Endothelial cell of umbilical vein (primary cell): ENCODE measurements around the gene AKAP8. TPM values are rescaled to one million over a fixed set of nuclear protein-coding genes. Genes with fewer than 3 reads are reported as not detected.

Experiments used
- BruUV-seq: library from RNA; stranded (reverse); fragments of 400-500 nt; replicated peaks from 2 replicates; lab custom pipeline; 2021; lab: Mats Ljungman, UMichigan
- CTCF ChIA-PET: fragments of 300-600, 350-600 bp; sonication (Branson Sonifier 250); formaldehyde crosslinking; loops from one replicate; lab custom pipeline; 2021; ENCODE audit warnings: antibody characterized with exemption, inconsistent platforms; lab: Charles Lee
- POLR2A ChIA-PET: fragments of 300-600, 350-600 bp; sonication (Branson Sonifier 250); formaldehyde crosslinking; loops from one replicate; lab custom pipeline; 2021; ENCODE audit warnings: antibody characterized with exemption, inconsistent platforms; lab: Charles Lee
- DNase-seq: peaks from one replicate; pipeline ENCODE4 v3.0.0-alpha.2; 2011; ENCODE audit warnings: low read depth, low spot score
- FAIRE-seq: peaks from 2 replicates; lab custom pipeline; 2011; peaks lifted over from hg19 to GRCh38; lab: Jason Lieb, UNC
- H2AFZ ChIP-seq: 2 replicates; pipeline ENCODE4 v1.6.0; 2012; ENCODE audit warnings: low read depth, low read length, control low read depth, inconsistent platforms
- H3K27ac ChIP-seq: 2 replicates; pipeline ENCODE4 v1.5.1; 2011; ENCODE audit warnings: low read depth, mild to moderate bottlenecking, control low read depth, low read length, moderate library complexity; ENCODE audit not compliant: insufficient read depth
- H3K27me3 ChIP-seq, 2 experiments: 2 replicates each; pipeline versions ENCODE4 v1.6.0 to v1.6.1; 2011; ENCODE audit warnings: low read length in 2 of 2, mixed read lengths in 1 of 2; ENCODE audit not compliant: control insufficient read depth in 2 of 2, insufficient read depth in 2 of 2
- H3K36me3 ChIP-seq, 2 experiments: 2 replicates in 1 of 2; 3 replicates in 1 of 2; pipeline ENCODE4 v1.5.1; 2011; ENCODE audit warnings: low read length in 2 of 2, mild to moderate bottlenecking in 1 of 2, moderate library complexity in 1 of 2; ENCODE audit not compliant: control insufficient read depth in 2 of 2, insufficient read depth in 2 of 2; ENCODE audit errors: extremely low read depth in 1 of 2
- H3K4me1 ChIP-seq: 3 replicates; pipeline ENCODE4 v1.5.1; 2011; ENCODE audit warnings: mild to moderate bottlenecking, low read length; ENCODE audit not compliant: control insufficient read depth, insufficient read depth; ENCODE audit errors: extremely low read depth
- H3K4me2 ChIP-seq: 2 replicates; pipeline ENCODE4 v1.6.1; 2011; ENCODE audit warnings: low read length, control low read depth, mixed read lengths; ENCODE audit not compliant: insufficient read depth
- H3K4me3 ChIP-seq, 3 experiments: fragments of 200-600 bp in 1 of 3; sonication (generic), shearing (Covaris generic) in 1 of 3; replicated peaks in 1 of 3; 2 replicates each; pipeline ENCODE4 v1.5.1; 2011 to 2016; ENCODE audit warnings: control low read depth in 3 of 3, low read length in 3 of 3, mild to moderate bottlenecking in 2 of 3, inconsistent platforms in 1 of 3, low read depth in 1 of 3, moderate library complexity in 1 of 3; ENCODE audit not compliant: insufficient read depth in 1 of 3
- H3K79me2 ChIP-seq: 2 replicates; pipeline ENCODE4 v1.6.0; 2012; ENCODE audit warnings: low read length, inconsistent platforms; ENCODE audit not compliant: control insufficient read depth, insufficient read depth
- H3K9ac ChIP-seq: replicated peaks from 2 replicates; pipeline ENCODE3; 2011; ENCODE audit warnings: low read length, control low read depth; ENCODE audit not compliant: insufficient read depth; ENCODE audit errors: extremely low read depth
- H3K9me1 ChIP-seq: replicated peaks from 3 replicates; pipeline ENCODE4 v1.6.0; 2011; ENCODE audit warnings: mild to moderate bottlenecking, low read length; ENCODE audit not compliant: control insufficient read depth, insufficient read depth; ENCODE audit errors: extremely low read depth
- H3K9me3 ChIP-seq: replicated peaks from 2 replicates; pipeline ENCODE4 v1.5.1; 2012; ENCODE audit warnings: low read length, inconsistent platforms; ENCODE audit not compliant: control insufficient read depth, insufficient read depth
- H4K20me1 ChIP-seq: replicated peaks from 2 replicates; pipeline ENCODE3; 2011; ENCODE audit warnings: mild to moderate bottlenecking, low read length; ENCODE audit not compliant: control insufficient read depth, insufficient read depth; ENCODE audit errors: extremely low read depth
- EZH2 ChIP-seq: IDR thresholded peaks from 2 replicates; pipeline ENCODE4 v1.6.1; 2012; ENCODE audit warnings: borderline replicate concordance, low read depth, mild to moderate bottlenecking, moderate library complexity, low read length, inconsistent platforms; ENCODE audit not compliant: severe bottlenecking
- FOS ChIP-seq: IDR thresholded peaks from 2 replicates; pipeline ENCODE4 v1.6.1; 2011; ENCODE audit warnings: mild to moderate bottlenecking, low read length, moderate library complexity, borderline replicate concordance; ENCODE audit not compliant: insufficient read depth
- GATA2 ChIP-seq: IDR thresholded peaks from 2 replicates; pipeline ENCODE4 v1.7.0; 2011; ENCODE audit warnings: low read depth, mild to moderate bottlenecking, moderate library complexity, mixed read lengths, low read length; ENCODE audit not compliant: insufficient read length, insufficient read depth
- JUN ChIP-seq: IDR thresholded peaks from 2 replicates; pipeline ENCODE4 v1.6.1; 2011; ENCODE audit warnings: borderline replicate concordance, low read depth; ENCODE audit not compliant: insufficient read length, insufficient read depth
- MYC ChIP-seq: IDR thresholded peaks from one replicate; pipeline ENCODE4 v1.6.1; 2011; ENCODE audit warnings: mild to moderate bottlenecking, low read depth, low read length
- POLR2A ChIP-seq: IDR thresholded peaks from 2 replicates; pipeline ENCODE4 v1.6.1; 2012; ENCODE audit warnings: low read depth, mild to moderate bottlenecking, control low read depth, low read length
- POLR2AphosphoS5 ChIP-seq: IDR thresholded peaks from 2 replicates; pipeline ENCODE4 v1.6.1; 2012; ENCODE audit warnings: low read depth, mild to moderate bottlenecking, control low read depth, low read length, moderate library complexity; ENCODE audit not compliant: insufficient read depth
- dilution Hi-C: fragments of 300-500 bp; cut with MboI; formaldehyde crosslinking; loops from one replicate; pipeline ENCODE4 v1.15.0; 2019; ENCODE audit warnings: low sequenced_read_pairs; ENCODE audit not compliant: extremely low pct_ligation_motif_present
- intact Hi-C: fragments of 100-400 bp; cut with micrococcal nuclease; formaldehyde crosslinking; loops from one replicate; pipeline ENCODE4 v1.10.0; 2022
- polyA plus RNA-seq, 4 experiments: library from polyadenylated mRNA; depleted of rRNA in 3 of 4; stranded (reverse) in 3 of 4; unstranded in 1 of 4; fragments of >200 nt; gene quantifications; 2 replicates each; pipeline versions ENCODE4 v1.2.1 to v1.2.3, GENCODE V29; 2011 to 2012; ENCODE audit warnings: missing spikeins in 1 of 4
- total RNA-seq: library from RNA; stranded (reverse); gene quantifications from 2 replicates; pipeline ENCODE4 v1.2.3, GENCODE V29; 2021
- TF ChIP-seq, protein P1 (sequence below): IDR thresholded peaks from 2 replicates; pipeline ENCODE4 v1.6.1; 2011; ENCODE audit not compliant: insufficient read depth, insufficient read length
- TF ChIP-seq, protein P2 (sequence below), 2 donors: IDR thresholded peaks; 1 replicate in 1 of 2; 2 replicates in 1 of 2; pipeline ENCODE4 v1.5.1; 2011; ENCODE audit warnings: low read length in 2 of 2, mild to moderate bottlenecking in 2 of 2, moderate library complexity in 2 of 2, control low read depth in 1 of 2, inconsistent platforms in 1 of 2, low read depth in 1 of 2; ENCODE audit not compliant: insufficient read depth in 1 of 2; ENCODE audit errors: extremely low read depth in 1 of 2

The AKAP8 gene
- total and polyA plus RNA-seq, 2 donors (not counting 3 experiments of a cell fraction or from before 2014, with no cell fraction given), result 16.4 to 44.1 TPM

DNA sequence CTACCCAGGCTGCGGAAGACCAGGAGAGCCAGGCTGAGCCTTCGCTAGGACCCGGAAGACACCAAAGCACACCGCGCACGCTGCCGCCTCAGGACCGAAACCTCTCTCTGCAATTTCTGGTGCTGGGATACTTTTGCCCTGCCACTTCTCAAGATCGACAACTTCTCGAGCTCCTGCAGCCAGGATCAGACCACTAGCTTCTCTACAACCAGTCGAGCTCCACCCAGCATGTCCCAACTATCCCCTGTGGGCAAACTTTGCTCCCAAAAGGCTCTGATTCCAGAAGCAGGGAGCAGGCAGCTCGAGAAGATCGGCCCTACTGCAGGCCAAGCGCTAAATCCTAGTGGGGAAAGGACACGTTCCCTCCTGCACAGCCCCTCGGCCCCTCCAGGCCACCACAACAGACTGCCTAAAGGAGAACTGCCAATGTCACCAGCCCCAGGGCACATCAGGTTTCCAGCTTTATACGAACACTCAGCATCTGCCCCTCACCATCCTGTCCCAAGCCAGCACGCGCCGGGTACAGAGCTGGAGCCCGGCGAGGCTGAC is 979 bp downstream of the AKAP8 start:
- FAIRE-seq (peak; percentile 90), DNase-seq (peak; percentile 43)
- peak overlapping the region; percentile 94 for H3K9ac ChIP-seq
- H3K4me2 ChIP-seq, result peak overlapping the region; percentile 86
- intact Hi-C loops (loop anchor here (1.0 to 5.0 kb wide), 6 partner anchors 41 to 271 kb away; partner anchors contain the start of gene SYDE1), dilution Hi-C loops (no loop called here)
- no peaks in the 10 kb centered on the region for H3K27me3 ChIP-seq
- TF ChIP-seq FOS (no peak), POLR2AphosphoS5 (peak; percentile 24)
- ChIA-PET CTCF (interaction anchor here (1.0 to 3.5 kb wide), 8 partner anchors 13 to 277 kb away, joined by 3 to 32 read pairs (median 5); partner anchors contain the start of gene AKAP8L), POLR2A (interaction anchor here (0.7 to 3.1 kb wide), 3 partner anchors 41 to 145 kb away, joined by 3 to 12 read pairs (median 4); partner anchors contain the start of gene AKAP8L)
- peaks cover 0 to 3% of the 10 kb centered on the region in 2 experiments for H3K36me3 ChIP-seq
- no peaks in the 10 kb centered on the region for H3K9me1 ChIP-seq
- H3K27ac ChIP-seq, result peak overlapping the region; percentile 85
- peaks cover 20% of the 10 kb centered on the region for H3K4me1 ChIP-seq
- TSS peak; percentile 28 for BruUV-seq
- peak overlapping the region; percentile 82 to 90 (median 85) for H3K4me3 ChIP-seq
- no peaks in the 10 kb centered on the region for H3K9me3 ChIP-seq
- H2AFZ ChIP-seq, result peak overlapping the region; percentile 39
- H3K79me2 ChIP-seq, result peaks cover 53% of the 10 kb centered on the region
- H4K20me1 ChIP-seq, result no peaks in the 10 kb centered on the region

DNA sequence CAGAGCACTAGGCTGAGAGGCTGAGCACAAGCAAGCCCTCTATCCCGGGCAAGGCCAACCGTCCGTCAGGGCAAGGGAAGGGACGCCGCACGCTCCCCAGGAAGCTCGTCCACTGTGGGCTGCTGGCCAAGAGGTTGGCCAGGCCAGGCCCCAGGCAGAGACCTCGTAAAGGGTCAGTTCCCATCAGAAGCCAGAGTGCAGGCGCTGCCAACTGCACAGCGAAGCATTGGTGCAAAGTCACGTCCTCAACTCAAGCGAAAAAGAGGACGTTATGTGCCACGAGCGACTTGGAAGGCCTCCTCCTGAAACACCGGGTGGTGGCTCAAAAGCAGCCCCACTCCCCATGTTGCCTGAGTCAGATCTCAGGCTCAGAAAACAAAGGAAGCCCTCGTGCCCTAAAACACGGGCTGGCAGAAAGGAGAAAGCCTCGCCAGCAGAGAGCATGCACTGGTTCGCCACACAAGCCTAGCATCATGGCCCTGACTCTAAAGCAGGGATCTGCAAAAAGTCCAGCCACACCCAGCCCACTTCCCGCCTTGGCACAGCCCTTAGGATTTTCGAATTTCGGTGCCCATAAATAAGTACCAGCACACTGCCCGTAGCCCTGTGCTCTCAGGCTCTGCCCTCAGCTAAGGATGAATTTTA is 4.7 kb downstream of the AKAP8 start:
- Histone ChIP-seq H2AFZ (no peak overlapping the region), H3K9me3 (no peaks in the 10 kb centered on the region), H3K27me3 (no peaks in the 10 kb centered on the region), H3K9ac (no peak overlapping the region), H3K79me2 (peaks cover 63% of the 10 kb centered on the region), H3K4me2 (no peak overlapping the region), H3K4me1 (peaks cover 17% of the 10 kb centered on the region), H3K27ac (no peak overlapping the region), H3K4me3 (no peak overlapping the region), H4K20me1 (no peaks in the 10 kb centered on the region), H3K9me1 (no peaks in the 10 kb centered on the region), H3K36me3 (peaks cover 7 to 22% of the 10 kb centered on the region in 2 experiments)
- ChIA-PET CTCF (no interaction called here), POLR2A (no interaction called here)
- intact Hi-C loops, result loop anchor here (5.0 kb wide), 1 partner anchor 268 kb away; the partner anchor contains the start of gene SYDE1
- DNase-seq (peak; percentile 29), FAIRE-seq (peak; percentile 21)
- TF ChIP-seq, protein P1, sequence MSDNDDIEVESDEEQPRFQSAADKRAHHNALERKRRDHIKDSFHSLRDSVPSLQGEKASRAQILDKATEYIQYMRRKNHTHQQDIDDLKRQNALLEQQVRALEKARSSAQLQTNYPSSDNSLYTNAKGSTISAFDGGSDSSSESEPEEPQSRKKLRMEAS, result no peak
- no peak for TF ChIP-seq EZH2
- no peak for TF ChIP-seq POLR2AphosphoS5
- TF ChIP-seq, protein P2, sequence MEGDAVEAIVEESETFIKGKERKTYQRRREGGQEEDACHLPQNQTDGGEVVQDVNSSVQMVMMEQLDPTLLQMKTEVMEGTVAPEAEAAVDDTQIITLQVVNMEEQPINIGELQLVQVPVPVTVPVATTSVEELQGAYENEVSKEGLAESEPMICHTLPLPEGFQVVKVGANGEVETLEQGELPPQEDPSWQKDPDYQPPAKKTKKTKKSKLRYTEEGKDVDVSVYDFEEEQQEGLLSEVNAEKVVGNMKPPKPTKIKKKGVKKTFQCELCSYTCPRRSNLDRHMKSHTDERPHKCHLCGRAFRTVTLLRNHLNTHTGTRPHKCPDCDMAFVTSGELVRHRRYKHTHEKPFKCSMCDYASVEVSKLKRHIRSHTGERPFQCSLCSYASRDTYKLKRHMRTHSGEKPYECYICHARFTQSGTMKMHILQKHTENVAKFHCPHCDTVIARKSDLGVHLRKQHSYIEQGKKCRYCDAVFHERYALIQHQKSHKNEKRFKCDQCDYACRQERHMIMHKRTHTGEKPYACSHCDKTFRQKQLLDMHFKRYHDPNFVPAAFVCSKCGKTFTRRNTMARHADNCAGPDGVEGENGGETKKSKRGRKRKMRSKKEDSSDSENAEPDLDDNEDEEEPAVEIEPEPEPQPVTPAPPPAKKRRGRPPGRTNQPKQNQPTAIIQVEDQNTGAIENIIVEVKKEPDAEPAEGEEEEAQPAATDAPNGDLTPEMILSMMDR (IDR thresholded peaks at IDR 0.05; ENCODE audit: extremely low read depth in 1 of 2, insufficient read depth in 1 of 2, low read depth in 1 of 2, low read length in 2 of 2), result no peak
- no peak for TF ChIP-seq JUN
- TF ChIP-seq MYC, result no peak
- no peak for TF ChIP-seq FOS
- TF ChIP-seq GATA2, result no peak
- TF ChIP-seq POLR2A, result no peak
- dilution Hi-C loops, result no loop called here
- no TSS peak for BruUV-seq
